ENCODE results near the gene MYL4. TPM values are rescaled to one million over a fixed set of nuclear protein-coding genes. Genes with fewer than 3 reads are reported as not detected.
"Not testable (repeated sequence)": the region's sequence is repeated elsewhere in the genome, so short reads cannot be mapped to it uniquely, and the experiment has no call there.

The MYL4 gene
- total RNA-seq, 2 experiments from 2014 or later = not detected

- no peaks in the 10 kb centered on the region for H3K4me1 Mint-ChIP-seq (ENCODE audit: low read depth)
- ChIA-PET CTCF (no interaction called here), POLR2A (no interaction called here)
- intact Hi-C loops (cut with micrococcal nuclease) = no loop called here
- no peak overlapping the region for H3K27ac Mint-ChIP-seq
- peaks cover 7% of the 10 kb centered on the region for H3K27me3 Mint-ChIP-seq
- TF ChIP-seq CTCF (IDR thresholded peaks at IDR 0.05) = no peak
- ATAC-seq (no peak), DNase-seq (no peak)
- H3K36me3 Mint-ChIP-seq (ENCODE audit: low read depth) = no peaks in the 10 kb centered on the region
- H3K4me3 Mint-ChIP-seq = no peak overlapping the region
- peaks cover 4% of the 10 kb centered on the region for H3K9me3 Mint-ChIP-seq
Observed at GRCh38 chr17:47267354-47267828, 58.2 kb downstream of the MYL4 start.

GRCh38 chr17:47268964-47269363 is 59.8 kb downstream of the MYL4 start:
- H3K27ac Mint-ChIP-seq; H3K36me3 Mint-ChIP-seq (ENCODE audit: low read depth); H3K9me3 Mint-ChIP-seq; H3K27me3 Mint-ChIP-seq; H3K4me1 Mint-ChIP-seq (ENCODE audit: low read depth); CTCF ChIA-PET; DNase-seq; ATAC-seq; intact Hi-C loops (cut with micrococcal nuclease); H3K4me3 Mint-ChIP-seq; POLR2A ChIA-PET: not testable (repeated sequence)

- H3K4me1 Mint-ChIP-seq (ENCODE audit: low read depth); H3K27ac Mint-ChIP-seq; H3K4me3 Mint-ChIP-seq; CTCF ChIA-PET; H3K27me3 Mint-ChIP-seq; H3K9me3 Mint-ChIP-seq; ATAC-seq; H3K36me3 Mint-ChIP-seq (ENCODE audit: low read depth); intact Hi-C loops (cut with micrococcal nuclease); DNase-seq; POLR2A ChIA-PET: not testable (repeated sequence)
Observed at GRCh38 chr17:47269561-47270280, 60.6 kb downstream of the MYL4 start.

- Mint-ChIP-seq H3K27me3 (peaks cover 2% of the 10 kb centered on the region), H3K4me1 (ENCODE audit: low read depth) (no peaks in the 10 kb centered on the region), H3K36me3 (ENCODE audit: low read depth) (no peaks in the 10 kb centered on the region), H3K27ac (no peak overlapping the region), H3K9me3 (peaks cover 4% of the 10 kb centered on the region), H3K4me3 (no peak overlapping the region)
- intact Hi-C loops (cut with micrococcal nuclease) = no loop called here
- no peak for TF ChIP-seq CTCF (IDR thresholded peaks at IDR 0.05)
- CTCF ChIA-PET = interaction anchor here (0.8 kb wide), 1 partner anchor 44 kb away, joined by 4 read pairs; no protein-coding TSS in a partner anchor
- ATAC-seq (no peak), DNase-seq (no peak)
- POLR2A ChIA-PET = no interaction called here
Observed at GRCh38 chr17:47270946-47271705, 62.0 kb downstream of the MYL4 start.

- no peaks in the 10 kb centered on the region for H3K27me3 Mint-ChIP-seq
- H3K27ac Mint-ChIP-seq = no peak overlapping the region
- no peaks in the 10 kb centered on the region for H3K4me1 Mint-ChIP-seq (ENCODE audit: low read depth)
- no peaks in the 10 kb centered on the region for H3K36me3 Mint-ChIP-seq (ENCODE audit: low read depth)
- no peak for TF ChIP-seq CTCF (IDR thresholded peaks at IDR 0.05)
- H3K4me3 Mint-ChIP-seq = no peak overlapping the region
- ChIA-PET POLR2A (no interaction called here), CTCF (interaction anchor here (2.2 kb wide), 1 partner anchor 13 kb away, joined by 5 read pairs; no protein-coding TSS in a partner anchor)
- ATAC-seq (no peak), DNase-seq (no peak)
- H3K9me3 Mint-ChIP-seq = peaks cover 4% of the 10 kb centered on the region
- intact Hi-C loops (cut with micrococcal nuclease) = no loop called here
Observed at GRCh38 chr17:47272491-47272890, 63.3 kb downstream of the MYL4 start.

- ChIA-PET CTCF (interaction anchor here (2.2 kb wide), 1 partner anchor 12 kb away, joined by 5 read pairs; no protein-coding TSS in a partner anchor), POLR2A (no interaction called here)
- Mint-ChIP-seq H3K27me3 (no peaks in the 10 kb centered on the region), H3K4me1 (ENCODE audit: low read depth) (no peaks in the 10 kb centered on the region), H3K9me3 (peaks cover 4% of the 10 kb centered on the region), H3K4me3 (no peak overlapping the region), H3K27ac (no peak overlapping the region), H3K36me3 (ENCODE audit: low read depth) (no peaks in the 10 kb centered on the region)
- intact Hi-C loops (cut with micrococcal nuclease) = no loop called here
- TF ChIP-seq CTCF (IDR thresholded peaks at IDR 0.05) = no peak
- DNase-seq = no peak
- ATAC-seq = no peak
Observed at GRCh38 chr17:47273245-47273644, 64.1 kb downstream of the MYL4 start.

All from activated CD8-positive, alpha-beta T cell treated with anti-CD3 and anti-CD28 coated beads for 36 hours (primary cell).